ENCODE results near the gene NEK6.

DNA sequence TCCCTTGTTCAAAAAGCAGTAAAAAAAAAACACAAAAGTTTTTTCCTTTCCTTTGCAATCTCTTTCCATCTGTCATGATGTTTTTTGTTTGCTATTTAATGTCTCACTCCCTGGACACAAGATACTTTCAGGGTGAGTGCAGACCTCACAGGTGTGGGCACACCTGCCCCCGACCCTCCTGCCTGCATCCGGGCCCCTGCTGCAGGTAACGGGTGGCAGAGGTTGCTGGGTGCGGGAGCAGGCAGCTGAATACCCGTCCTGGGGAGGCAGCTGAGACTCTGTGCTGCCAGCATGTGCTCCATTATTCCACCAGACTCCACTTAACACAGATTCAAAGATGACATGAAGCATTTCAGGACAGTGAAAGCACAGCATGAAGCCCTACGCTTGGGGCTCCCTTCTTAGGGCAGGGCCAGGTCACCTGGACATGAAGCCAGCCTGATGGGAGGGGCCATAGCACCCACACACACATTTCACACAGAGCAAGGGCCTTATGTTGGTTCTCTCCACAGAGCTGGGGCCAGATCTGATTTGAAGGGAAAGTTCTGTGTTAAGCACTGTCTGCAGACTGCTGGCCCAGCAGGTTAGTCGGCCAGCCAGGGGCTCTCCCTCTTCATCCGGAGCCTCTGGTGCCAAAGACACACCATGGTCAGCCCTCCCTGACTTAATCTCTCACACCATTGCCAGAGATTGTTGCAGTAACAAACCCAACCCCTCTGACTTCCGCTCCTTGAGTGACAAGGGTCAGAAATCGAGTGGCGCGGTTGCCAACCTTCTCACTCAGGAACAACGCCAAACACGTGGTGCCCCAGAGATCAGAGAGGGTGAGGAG lies 13.0 kb downstream of the NEK6 start:
- TF ChIP-seq, protein P1, sequence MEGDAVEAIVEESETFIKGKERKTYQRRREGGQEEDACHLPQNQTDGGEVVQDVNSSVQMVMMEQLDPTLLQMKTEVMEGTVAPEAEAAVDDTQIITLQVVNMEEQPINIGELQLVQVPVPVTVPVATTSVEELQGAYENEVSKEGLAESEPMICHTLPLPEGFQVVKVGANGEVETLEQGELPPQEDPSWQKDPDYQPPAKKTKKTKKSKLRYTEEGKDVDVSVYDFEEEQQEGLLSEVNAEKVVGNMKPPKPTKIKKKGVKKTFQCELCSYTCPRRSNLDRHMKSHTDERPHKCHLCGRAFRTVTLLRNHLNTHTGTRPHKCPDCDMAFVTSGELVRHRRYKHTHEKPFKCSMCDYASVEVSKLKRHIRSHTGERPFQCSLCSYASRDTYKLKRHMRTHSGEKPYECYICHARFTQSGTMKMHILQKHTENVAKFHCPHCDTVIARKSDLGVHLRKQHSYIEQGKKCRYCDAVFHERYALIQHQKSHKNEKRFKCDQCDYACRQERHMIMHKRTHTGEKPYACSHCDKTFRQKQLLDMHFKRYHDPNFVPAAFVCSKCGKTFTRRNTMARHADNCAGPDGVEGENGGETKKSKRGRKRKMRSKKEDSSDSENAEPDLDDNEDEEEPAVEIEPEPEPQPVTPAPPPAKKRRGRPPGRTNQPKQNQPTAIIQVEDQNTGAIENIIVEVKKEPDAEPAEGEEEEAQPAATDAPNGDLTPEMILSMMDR (IDR thresholded peaks at IDR 0.05) = no peak
- no peak for TF ChIP-seq POLR2A (IDR thresholded peaks at IDR 0.05)

All from testis (tissue), 2 donors.